ENCODE data around the gene CRADD.

The CRADD gene

DNA sequence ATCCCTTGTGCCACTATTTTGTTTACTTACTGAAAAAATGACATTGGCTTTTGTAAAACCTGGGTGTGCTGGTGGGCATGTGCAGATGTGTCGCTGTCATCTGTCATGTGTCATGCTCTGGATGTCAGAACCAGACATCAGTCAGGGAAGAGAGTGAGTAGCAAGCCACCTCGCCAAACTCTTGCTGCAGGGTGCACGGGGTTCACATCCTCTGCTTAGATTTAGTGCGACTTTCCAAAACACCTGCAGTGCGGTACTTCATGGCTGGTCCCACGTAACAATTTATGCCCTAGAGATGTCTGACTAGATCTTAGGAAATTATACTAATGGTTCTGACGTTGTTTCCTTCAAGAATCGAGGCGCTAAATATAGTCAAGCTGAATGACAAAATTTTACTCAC lies 106.7 kb downstream of the CRADD start:
- no peak overlapping the region for H3K4me3 ChIP-seq
- no peaks in the 10 kb centered on the region; a peak in 1 of 22 replicates for H3K36me3 ChIP-seq
- no peaks in the 10 kb centered on the region for H3K27me3 ChIP-seq
- peak overlapping the region; percentile 14 to 62 (median 47); a peak in 16 of 22 replicates for H3K4me2 ChIP-seq
- no peak for TF ChIP-seq Cebpa-rat (IDR thresholded peaks at IDR 0.05)
- no peaks in the 10 kb centered on the region for H4K20me1 ChIP-seq
- no peak overlapping the region for H3K27ac ChIP-seq
- no peak overlapping the region for H3K9ac ChIP-seq
- peaks cover 19 to 30% (median 27%) of the 10 kb centered on the region in 10 experiments for H3K4me1 ChIP-seq
- H3K9me3 ChIP-seq (replicated peaks in 1 of 11): peaks cover 5 to 15% (median 8%) of the 10 kb centered on the region in 11 experiments; a peak in 16 of 22 replicates

DNA sequence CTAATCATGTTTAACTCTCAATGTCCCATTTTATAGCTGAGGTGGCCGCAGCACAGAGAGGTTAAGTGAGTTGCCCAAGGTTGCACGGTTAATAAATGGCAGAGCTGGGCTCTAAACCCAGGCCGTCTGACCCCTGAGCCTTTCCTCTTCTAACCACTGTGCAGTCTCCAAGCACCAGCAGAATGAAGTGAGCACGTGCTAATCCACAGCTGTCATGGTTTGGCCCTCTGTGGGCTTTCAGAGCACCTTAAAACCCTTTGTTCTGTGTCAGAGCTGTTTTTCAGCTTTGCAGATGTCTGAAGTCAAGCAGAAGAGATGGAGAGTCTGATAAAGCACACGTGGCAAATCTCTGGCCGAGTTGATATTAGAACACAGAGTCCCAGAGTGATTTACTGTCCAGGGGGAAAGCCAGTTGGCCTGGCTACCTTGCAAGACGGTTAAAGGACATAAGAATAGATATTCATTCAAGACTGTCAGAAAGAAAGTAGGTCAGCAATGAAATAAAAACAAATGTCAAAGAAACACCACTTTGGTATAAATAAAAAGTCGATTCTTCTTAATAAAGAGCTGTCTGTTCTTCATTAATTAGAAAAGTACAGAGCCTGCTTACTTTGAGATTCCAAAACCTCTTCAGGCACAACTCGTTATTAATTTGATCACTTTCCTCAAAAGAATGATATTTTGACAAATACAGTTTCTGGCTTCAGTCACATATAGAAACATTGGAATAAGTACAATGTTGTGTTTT lies 107.3 kb downstream of the CRADD start:
- H3K27ac ChIP-seq: peak overlapping the region in 4 of 11 experiments; percentile 0 to 38 (median 10); a peak in 5 of 22 replicates
- peak overlapping the region in 1 of 11 experiments; percentile 18; a peak in 1 of 22 replicates for H3K9ac ChIP-seq
- H3K4me1 ChIP-seq: peaks cover 23 to 34% (median 31%) of the 10 kb centered on the region in 10 experiments
- TF ChIP-seq Cebpa-rat (IDR thresholded peaks at IDR 0.05): no peak
- H3K4me2 ChIP-seq: peak overlapping the region; percentile 31 to 62 (median 47); a peak in 20 of 22 replicates
- H3K36me3 ChIP-seq: no peaks in the 10 kb centered on the region; a peak in 1 of 22 replicates
- H4K20me1 ChIP-seq: no peaks in the 10 kb centered on the region
- H3K9me3 ChIP-seq (replicated peaks in 1 of 11): peaks cover 5 to 15% (median 8%) of the 10 kb centered on the region in 11 experiments; a peak in 16 of 22 replicates
- no peak overlapping the region for H3K4me3 ChIP-seq
- H3K27me3 ChIP-seq: no peaks in the 10 kb centered on the region

DNA sequence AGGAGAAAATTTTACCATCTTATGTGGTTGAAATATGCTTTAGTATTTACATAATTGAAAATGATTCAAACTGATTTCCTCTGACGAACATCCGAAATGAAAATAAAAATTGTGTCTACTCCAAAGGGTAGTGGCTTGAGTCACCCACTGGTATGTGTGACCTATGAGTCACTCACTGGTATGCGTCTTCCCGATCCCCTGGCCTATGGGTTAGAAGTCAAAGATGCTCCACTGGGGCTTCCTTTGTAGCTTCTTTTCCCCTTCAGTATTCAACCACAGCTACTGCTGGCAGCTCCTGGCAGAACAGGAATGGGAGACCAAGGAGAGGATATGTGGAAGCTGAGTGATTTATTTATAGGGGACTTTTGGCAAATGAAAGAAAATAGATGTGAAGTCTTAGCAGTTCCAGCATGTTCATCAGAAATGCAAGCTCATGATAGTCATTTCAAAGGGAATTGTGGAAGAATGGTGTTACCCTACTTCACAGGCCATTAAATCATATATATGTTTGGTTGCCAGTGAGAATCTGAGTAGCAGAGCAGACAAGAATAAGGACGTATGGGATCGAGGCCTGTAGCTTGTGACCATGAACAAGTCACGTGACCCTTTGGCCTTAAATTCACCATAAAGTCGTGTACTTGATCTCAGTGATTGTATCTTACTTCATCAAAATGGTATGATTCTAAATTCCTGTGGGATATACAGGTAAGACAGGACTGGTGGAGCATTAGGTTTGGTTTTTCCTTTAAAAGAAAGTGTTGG lies 108.3 kb downstream of the CRADD start:
- H3K4me2 ChIP-seq: peak overlapping the region in 9 of 11 experiments; percentile 1 to 54 (median 39); a peak in 17 of 22 replicates
- no peak for TF ChIP-seq Cebpa-rat (IDR thresholded peaks at IDR 0.05)

DNA sequence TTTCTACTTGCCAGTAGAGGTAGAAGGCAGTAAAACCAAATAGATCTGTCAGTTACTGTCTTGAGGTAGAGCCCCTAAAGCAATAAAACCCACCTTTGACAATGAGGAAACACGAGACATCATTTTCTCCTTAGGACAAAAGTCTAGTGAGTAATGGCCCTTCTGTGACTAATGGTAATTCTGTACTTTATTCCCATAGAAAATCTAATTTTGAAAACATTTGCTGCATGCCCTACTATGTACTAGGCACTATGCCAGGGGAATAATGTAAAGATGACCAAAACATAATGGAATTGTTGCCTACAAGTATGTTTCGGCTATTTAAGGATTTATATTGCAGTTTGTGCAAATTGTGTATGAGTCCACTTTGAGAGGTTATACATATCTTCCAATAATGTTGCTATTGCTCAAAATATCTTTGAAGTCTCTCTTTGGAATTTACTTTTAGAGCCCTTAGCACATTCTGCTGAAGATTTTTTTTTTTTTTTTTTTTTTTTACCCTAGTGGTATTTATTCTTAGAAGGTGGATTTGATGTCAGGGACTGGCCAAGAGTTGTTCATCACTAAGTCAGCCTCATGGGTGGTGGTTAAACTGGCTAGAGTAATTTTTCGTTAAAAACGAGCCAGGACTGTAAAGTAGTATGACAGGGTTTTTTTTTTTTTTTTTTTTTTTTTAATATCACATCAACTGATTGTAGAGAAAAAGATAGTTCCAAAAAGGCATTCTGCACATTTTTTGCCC lies 109.7 kb downstream of the CRADD start:
- Histone ChIP-seq H3K27me3 (no peaks in the 10 kb centered on the region), H3K4me1 (peaks cover 28 to 49% (median 39%) of the 10 kb centered on the region in 10 experiments), H3K36me3 (no peaks in the 10 kb centered on the region; a peak in 1 of 22 replicates), H3K9me3 (replicated peaks in 1 of 11) (peaks cover 5 to 15% (median 8%) of the 10 kb centered on the region in 11 experiments; a peak in 16 of 22 replicates), H3K4me2 (no peak overlapping the region), H4K20me1 (no peaks in the 10 kb centered on the region), H3K4me3 (no peak overlapping the region), H3K9ac (no peak overlapping the region), H3K27ac (no peak overlapping the region)
- TF ChIP-seq Cebpa-rat (IDR thresholded peaks at IDR 0.05): no peak

More for the DNA sequence above, 108.3 kb downstream of the CRADD start:
- Histone ChIP-seq H3K4me3 (no peak overlapping the region), H3K36me3 (no peaks in the 10 kb centered on the region; a peak in 1 of 22 replicates), H3K9me3 (replicated peaks in 1 of 11) (peaks cover 5 to 15% (median 8%) of the 10 kb centered on the region in 11 experiments; a peak in 16 of 22 replicates), H3K4me1 (peaks cover 23 to 43% (median 38%) of the 10 kb centered on the region in 10 experiments), H4K20me1 (no peaks in the 10 kb centered on the region), H3K9ac (no peak overlapping the region), H3K27me3 (no peaks in the 10 kb centered on the region), H3K27ac (0 out of 22 replicates have a peak overlapping the region, but pooled peaks of 1 of the 11 experiments have one; percentile 10)

DNA sequence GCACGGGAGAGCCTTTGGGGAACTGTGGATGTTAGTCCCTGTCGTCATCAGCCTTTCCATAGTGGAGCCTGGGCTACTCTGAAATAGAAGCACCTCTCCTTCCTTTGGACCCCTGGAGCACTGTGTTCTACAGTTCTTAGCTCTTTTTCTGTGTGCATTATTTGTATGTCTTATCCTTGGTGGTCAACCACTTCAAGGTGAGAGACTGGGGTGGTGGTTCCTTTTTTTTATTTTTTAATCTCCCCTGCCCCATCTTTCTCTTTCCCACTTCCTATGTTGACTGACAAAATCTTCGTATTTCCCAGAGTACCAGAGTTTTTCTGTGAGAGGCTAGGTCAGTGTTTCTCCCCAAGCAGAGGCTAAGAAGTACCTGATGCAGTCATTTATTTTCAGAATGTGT lies 111.7 kb downstream of the CRADD start:
- Histone ChIP-seq H3K4me2 (peak overlapping the region in 9 of 11 experiments; percentile 10 to 48 (median 43); a peak in 16 of 22 replicates), H3K4me1 (peaks cover 29 to 56% (median 41%) of the 10 kb centered on the region in 10 experiments), H4K20me1 (no peaks in the 10 kb centered on the region)

DNA sequence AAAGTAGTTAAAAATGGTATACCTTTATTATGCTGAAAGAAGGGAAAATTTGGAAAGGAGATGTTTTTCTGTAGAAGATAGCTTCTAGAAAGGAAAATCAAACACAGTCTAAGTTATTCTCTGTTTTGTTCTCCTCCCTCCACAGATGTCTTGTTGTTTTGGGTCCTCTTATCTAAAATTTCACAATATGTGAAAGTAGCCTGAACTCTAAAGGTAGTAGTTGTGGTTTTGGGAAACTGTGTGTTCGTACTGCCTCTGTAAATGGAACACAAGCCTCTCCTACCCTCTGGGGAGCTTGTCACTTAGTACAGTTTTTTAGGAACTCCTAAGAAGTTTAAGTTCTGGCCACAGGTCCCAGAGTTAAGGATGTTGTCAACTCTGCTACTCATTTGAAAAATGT lies 112.6 kb downstream of the CRADD start:
- Histone ChIP-seq H3K27me3 (no peaks in the 10 kb centered on the region), H3K9ac (no peak overlapping the region), H3K4me3 (no peak overlapping the region), H3K9me3 (replicated peaks in 1 of 11) (peaks cover 5 to 15% (median 8%) of the 10 kb centered on the region in 11 experiments; a peak in 16 of 22 replicates), H4K20me1 (no peaks in the 10 kb centered on the region), H3K27ac (no peak overlapping the region), H3K36me3 (no peaks in the 10 kb centered on the region; a peak in 1 of 22 replicates), H3K4me2 (peak overlapping the region in 8 of 11 experiments; percentile 5 to 46 (median 36); a peak in 14 of 22 replicates), H3K4me1 (peaks cover 21 to 47% (median 32%) of the 10 kb centered on the region in 10 experiments)
- TF ChIP-seq Cebpa-rat (IDR thresholded peaks at IDR 0.05): no peak

More for the DNA sequence above, 111.7 kb downstream of the CRADD start:
- Histone ChIP-seq H3K4me3 (no peak overlapping the region), H3K36me3 (no peaks in the 10 kb centered on the region; a peak in 1 of 22 replicates), H3K9me3 (replicated peaks in 1 of 11) (peaks cover 5 to 15% (median 8%) of the 10 kb centered on the region in 11 experiments; a peak in 16 of 22 replicates), H3K27me3 (no peaks in the 10 kb centered on the region), H3K9ac (no peak overlapping the region), H3K27ac (no peak overlapping the region)
- no peak for TF ChIP-seq Cebpa-rat (IDR thresholded peaks at IDR 0.05)

DNA sequence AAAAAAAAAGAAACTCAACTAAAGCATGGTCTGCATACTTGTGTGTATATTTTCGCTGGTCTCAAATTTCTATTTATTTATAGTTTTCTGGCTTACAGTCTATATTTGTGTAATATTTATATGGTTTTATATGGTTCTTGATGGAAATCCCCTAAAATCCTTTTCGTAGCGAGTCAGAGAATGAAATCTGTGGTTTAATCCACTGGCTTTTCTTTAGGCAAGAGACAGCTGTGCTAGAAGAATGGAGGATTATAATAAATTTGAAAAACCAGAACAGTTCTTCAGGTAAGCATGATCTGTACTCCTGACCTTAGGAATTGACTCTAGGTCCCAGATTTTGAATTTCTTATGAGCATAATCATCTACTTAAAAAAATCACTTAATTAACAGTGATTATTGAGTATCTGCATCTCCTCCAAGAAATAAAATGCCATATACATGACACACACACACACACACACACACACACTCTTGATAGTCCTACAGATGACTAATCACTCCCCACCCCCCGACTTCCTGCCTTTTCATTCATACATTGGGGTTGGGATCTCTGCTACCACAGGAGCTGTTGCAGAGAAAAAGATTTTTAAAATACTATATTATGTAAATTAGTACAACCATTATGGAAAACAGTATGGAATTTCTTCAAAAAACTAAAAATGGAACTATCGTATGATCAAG lies 113.4 kb downstream of the CRADD start:
- H3K4me3 ChIP-seq: no peak overlapping the region
- H3K9ac ChIP-seq: no peak overlapping the region
- no peak for TF ChIP-seq Cebpa-rat (IDR thresholded peaks at IDR 0.05)
- H3K36me3 ChIP-seq: no peaks in the 10 kb centered on the region; a peak in 1 of 22 replicates
- peak overlapping the region in 4 of 11 experiments; percentile 19 to 32 (median 32); a peak in 5 of 22 replicates for H3K4me2 ChIP-seq
- H3K27me3 ChIP-seq: no peaks in the 10 kb centered on the region
- no peak overlapping the region for H3K27ac ChIP-seq
- peaks cover 14 to 38% (median 23%) of the 10 kb centered on the region in 10 experiments; a peak in 19 of 20 replicates for H3K4me1 ChIP-seq
- H4K20me1 ChIP-seq: no peaks in the 10 kb centered on the region
- peaks cover 5 to 15% (median 8%) of the 10 kb centered on the region in 11 experiments; a peak in 16 of 22 replicates for H3K9me3 ChIP-seq (replicated peaks in 1 of 11)

DNA sequence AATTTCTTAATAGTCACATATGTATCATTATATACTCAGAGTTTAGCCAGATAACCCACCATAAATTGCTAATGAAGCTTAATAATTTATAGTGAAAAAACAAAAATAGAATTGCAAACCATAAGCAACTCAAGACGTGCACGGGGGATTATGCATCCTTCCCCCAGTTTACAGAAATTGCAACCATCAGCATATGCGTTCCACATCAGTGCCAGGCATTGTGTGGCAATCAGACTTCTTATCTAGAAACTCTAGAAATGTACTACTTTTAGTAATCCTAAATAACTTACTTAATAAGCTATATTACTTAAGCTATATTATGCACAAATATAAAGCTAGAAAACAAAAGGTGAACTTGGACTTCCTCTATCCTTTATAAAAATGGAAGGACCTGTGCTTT lies 115.8 kb downstream of the CRADD start:
- H4K20me1 ChIP-seq: no peaks in the 10 kb centered on the region
- H3K4me3 ChIP-seq: no peak overlapping the region
- H3K27me3 ChIP-seq: no peaks in the 10 kb centered on the region
- TF ChIP-seq Cebpa-rat (IDR thresholded peaks at IDR 0.05): no peak
- no peaks in the 10 kb centered on the region; a peak in 1 of 22 replicates for H3K36me3 ChIP-seq
- peak overlapping the region in 4 of 11 experiments; percentile 4 to 25 (median 14); a peak in 3 of 22 replicates for H3K4me2 ChIP-seq
- H3K27ac ChIP-seq: peak overlapping the region in 1 of 11 experiments; percentile 13; a peak in 1 of 22 replicates
- H3K9ac ChIP-seq: no peak overlapping the region
- H3K4me1 ChIP-seq: peaks cover 11 to 46% (median 38%) of the 10 kb centered on the region in 10 experiments; a peak in 18 of 20 replicates
- H3K9me3 ChIP-seq (replicated peaks in 1 of 11): peaks cover 3 to 11% (median 4%) of the 10 kb centered on the region in 11 experiments; a peak in 15 of 22 replicates
